Neural crest cell (in vitro differentiated cells): Measurements from ENCODE around the gene RNU6-7. TPM values are rescaled to one million over a fixed set of nuclear protein-coding genes. Genes with fewer than 3 reads are reported as not detected.

ENCODE experiments used
- DNase-seq: peaks from one replicate; pipeline ENCODE4 v3.0.0; 2021; ENCODE audit warnings: low read depth, mixed read lengths, low spot score
- H3K27ac Mint-ChIP-seq: one replicate; pipeline ENCODE4 v1.8.0; 2021; ENCODE audit warnings: mild to moderate bottlenecking, mixed read lengths; ENCODE audit not compliant: unreplicated experiment
- H3K27me3 Mint-ChIP-seq: 2 replicates; pipeline ENCODE4 v1.8.0; 2021; ENCODE audit warnings: low read depth, mild to moderate bottlenecking, mixed read lengths
- H3K36me3 Mint-ChIP-seq: 2 replicates; pipeline ENCODE4 v1.8.0; 2021; ENCODE audit warnings: low read depth, mild to moderate bottlenecking, mixed read lengths
- H3K4me1 Mint-ChIP-seq: 2 replicates; pipeline ENCODE4 v1.8.0; 2021; ENCODE audit warnings: mixed read lengths
- H3K4me3 Mint-ChIP-seq: one replicate; pipeline ENCODE4 v1.8.0; 2021; ENCODE audit warnings: mild to moderate bottlenecking, mixed read lengths
- H3K9me3 Mint-ChIP-seq: 2 replicates; pipeline ENCODE4 v1.8.0; 2021; ENCODE audit warnings: mixed read lengths
- CTCF ChIP-seq: fragments of 200-600 bp; sonication (generic); conservative IDR thresholded peaks from 2 replicates; pipeline ENCODE4 v1.5.0; 2021; ENCODE audit warnings: antibody characterized with exemption, mild to moderate bottlenecking
- total RNA-seq: library from RNA; stranded (reverse); gene quantifications from 2 replicates; pipeline ENCODE4 v1.2.1, GENCODE V29; 2021

Gene RNU6-7
- total RNA-seq, 1 donor from 2014 or later, result not detected

DNA sequence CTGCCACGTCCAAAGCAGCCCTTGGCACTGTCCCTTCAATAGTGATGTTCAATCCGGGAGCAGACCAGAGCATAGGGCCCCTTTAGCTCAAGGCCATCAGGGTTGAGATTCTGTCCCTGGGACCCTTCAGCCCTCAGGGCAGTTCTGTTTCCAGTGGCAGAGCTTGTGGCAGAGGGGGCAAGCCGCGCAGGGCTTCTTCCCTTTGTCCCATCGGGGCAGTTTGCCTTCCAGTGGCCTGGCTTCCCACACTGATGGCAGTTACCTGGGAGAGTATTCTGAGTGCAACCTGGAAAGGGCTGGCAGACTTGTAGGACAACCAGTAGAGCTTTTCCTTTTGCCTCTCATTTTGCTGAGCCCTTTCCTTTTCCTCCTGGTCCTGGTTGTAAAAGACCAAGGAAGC is 44.9 kb downstream of the RNU6-7 start:
- no peak for TF ChIP-seq CTCF
- no peak for DNase-seq

GRCh38 chr14:32249371-32249770 is 47.5 kb downstream of the RNU6-7 start:
- DNase-seq, result no peak
- no peaks in the 10 kb centered on the region for H3K36me3 Mint-ChIP-seq
- no peak overlapping the region for H3K27ac Mint-ChIP-seq
- no peak overlapping the region for H3K4me3 Mint-ChIP-seq
- TF ChIP-seq CTCF, result no peak
- H3K4me1 Mint-ChIP-seq, result no peaks in the 10 kb centered on the region
- H3K27me3 Mint-ChIP-seq, result no peaks in the 10 kb centered on the region
- H3K9me3 Mint-ChIP-seq, result no peaks in the 10 kb centered on the region

More for the DNA sequence above, 44.9 kb downstream of the RNU6-7 start:
- Mint-ChIP-seq H3K27me3 (no peaks in the 10 kb centered on the region), H3K4me3 (no peak overlapping the region), H3K4me1 (no peaks in the 10 kb centered on the region), H3K27ac (no peak overlapping the region), H3K9me3 (no peaks in the 10 kb centered on the region), H3K36me3 (no peaks in the 10 kb centered on the region)

- Mint-ChIP-seq H3K36me3 (no peaks in the 10 kb centered on the region), H3K27me3 (no peaks in the 10 kb centered on the region), H3K27ac (no peak overlapping the region), H3K9me3 (no peaks in the 10 kb centered on the region), H3K4me3 (no peak overlapping the region), H3K4me1 (peaks cover 2% of the 10 kb centered on the region)
- DNase-seq, result no peak
- TF ChIP-seq CTCF, result no peak
Measured at GRCh38 chr14:32249780-32250179, 47.9 kb downstream of the RNU6-7 start.

- H3K4me3 Mint-ChIP-seq, result no peak overlapping the region
Measured at GRCh38 chr14:32250681-32251080, 48.8 kb downstream of the RNU6-7 start.

GRCh38 chr14:32251530-32251929 is 49.7 kb downstream of the RNU6-7 start:
- Mint-ChIP-seq H3K36me3 (no peaks in the 10 kb centered on the region), H3K4me3 (no peak overlapping the region), H3K27ac (no peak overlapping the region), H3K27me3 (no peaks in the 10 kb centered on the region), H3K4me1 (peaks cover 6% of the 10 kb centered on the region), H3K9me3 (no peaks in the 10 kb centered on the region)
- TF ChIP-seq CTCF, result no peak
- no peak for DNase-seq

More at GRCh38 chr14:32250681-32251080, 48.8 kb downstream of the RNU6-7 start:
- Mint-ChIP-seq H3K27ac (no peak overlapping the region), H3K4me1 (peaks cover 6% of the 10 kb centered on the region), H3K27me3 (no peaks in the 10 kb centered on the region), H3K36me3 (no peaks in the 10 kb centered on the region), H3K9me3 (no peaks in the 10 kb centered on the region)
- no peak for TF ChIP-seq CTCF
- DNase-seq, result no peak

Other genes with a start within 250 kb of the RNU6-7 start
- 109 and 114 TPM in 2 replicates for gene ARHGAP5, start 124.7 kb upstream of the RNU6-7 start, total RNA-seq
- not detected in 2 replicates for gene RNU6-8, start 1.2 kb downstream of the RNU6-7 start, total RNA-seq
- gene AKAP6, start 127.3 kb downstream of the RNU6-7 start, total RNA-seq, result 9.4 and 9.7 TPM in 2 replicates